Nephron (organoid): ENCODE results near the gene NPAS4.

ENCODE experiments used
- H3K27ac Mint-ChIP-seq, 3 experiments: 2 replicates each; pipeline ENCODE4 v1.8.0; 2020; ENCODE audit warnings: mixed read lengths in 3 of 3, mild to moderate bottlenecking in 2 of 3, moderate library complexity in 1 of 3
- H3K27me3 Mint-ChIP-seq: 2 replicates; pipeline ENCODE4 v1.8.0; 2021; ENCODE audit warnings: low read depth, mild to moderate bottlenecking, moderate library complexity, mixed read lengths
- H3K36me3 Mint-ChIP-seq: 2 replicates; pipeline ENCODE4 v1.8.0; 2020; ENCODE audit warnings: low read depth, mixed read lengths
- H3K4me1 Mint-ChIP-seq: 2 replicates; pipeline ENCODE4 v1.8.0; 2020; ENCODE audit warnings: mixed read lengths
- H3K4me3 Mint-ChIP-seq, 3 experiments: 2 replicates each; pipeline ENCODE4 v1.8.0; 2020; ENCODE audit warnings: mild to moderate bottlenecking in 3 of 3, mixed read lengths in 3 of 3, moderate library complexity in 2 of 3
- H3K9me3 Mint-ChIP-seq: 2 replicates; pipeline ENCODE4 v1.8.0; 2020; ENCODE audit warnings: mixed read lengths
- TF ChIP-seq, protein P1 (sequence below), 3 experiments: fragments of 200-600 bp; sonication (generic); IDR thresholded peaks; one replicate each; pipeline ENCODE4 v1.5.0; 2021; ENCODE audit warnings: antibody characterized with exemption in 3 of 3; ENCODE audit not compliant: unreplicated experiment in 3 of 3

Gene NPAS4

DNA sequence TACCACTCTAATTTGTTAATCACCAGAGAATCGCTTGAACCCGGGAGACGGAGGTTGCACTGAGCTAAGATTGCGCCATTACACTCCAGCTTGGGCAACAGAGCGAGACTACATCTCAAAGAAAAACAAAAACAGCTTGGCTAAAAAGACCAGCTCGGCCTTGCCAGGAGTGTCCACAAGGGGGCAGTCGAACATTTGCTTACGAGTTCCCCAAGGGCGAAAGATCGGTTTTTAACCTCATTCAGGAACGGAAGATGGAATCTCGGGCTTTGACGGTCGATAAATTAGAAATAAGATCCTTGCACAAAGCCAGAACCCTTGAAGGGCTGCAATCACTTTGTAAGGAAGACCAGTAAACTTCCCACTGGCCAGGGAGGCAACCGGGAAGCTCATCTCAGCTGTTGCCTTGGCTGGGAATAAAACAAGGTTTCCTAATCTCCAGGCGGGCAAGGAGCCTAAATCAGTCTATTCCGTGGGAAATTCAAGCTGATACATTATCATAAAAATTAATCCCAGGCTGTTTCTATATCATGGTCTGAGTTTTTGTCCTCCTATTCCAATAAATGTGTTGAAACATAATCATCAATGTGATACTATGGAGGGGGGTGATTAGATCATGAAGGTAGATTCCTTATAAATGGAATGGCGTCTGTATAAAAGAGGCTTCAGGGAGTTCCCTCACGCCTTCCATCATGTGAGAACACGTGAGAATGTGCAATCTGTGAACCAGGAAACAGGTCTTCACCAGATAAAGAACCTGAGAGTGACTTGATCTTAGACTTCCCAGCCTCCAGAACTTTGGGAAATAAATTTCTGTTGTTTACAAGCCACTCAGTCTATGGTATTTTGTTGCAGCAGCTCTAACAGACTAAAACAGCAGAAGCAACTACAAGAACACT lies 34.4 kb upstream of the NPAS4 start:
- Mint-ChIP-seq H3K27ac (no peak overlapping the region), H3K4me1 (peaks cover 7% of the 10 kb centered on the region), H3K4me3 (peak overlapping the region; percentile 5 to 35 (median 21)), H3K36me3 (no peaks in the 10 kb centered on the region), H3K9me3 (no peaks in the 10 kb centered on the region), H3K27me3 (peaks cover 20% of the 10 kb centered on the region)
- TF ChIP-seq, protein P1, sequence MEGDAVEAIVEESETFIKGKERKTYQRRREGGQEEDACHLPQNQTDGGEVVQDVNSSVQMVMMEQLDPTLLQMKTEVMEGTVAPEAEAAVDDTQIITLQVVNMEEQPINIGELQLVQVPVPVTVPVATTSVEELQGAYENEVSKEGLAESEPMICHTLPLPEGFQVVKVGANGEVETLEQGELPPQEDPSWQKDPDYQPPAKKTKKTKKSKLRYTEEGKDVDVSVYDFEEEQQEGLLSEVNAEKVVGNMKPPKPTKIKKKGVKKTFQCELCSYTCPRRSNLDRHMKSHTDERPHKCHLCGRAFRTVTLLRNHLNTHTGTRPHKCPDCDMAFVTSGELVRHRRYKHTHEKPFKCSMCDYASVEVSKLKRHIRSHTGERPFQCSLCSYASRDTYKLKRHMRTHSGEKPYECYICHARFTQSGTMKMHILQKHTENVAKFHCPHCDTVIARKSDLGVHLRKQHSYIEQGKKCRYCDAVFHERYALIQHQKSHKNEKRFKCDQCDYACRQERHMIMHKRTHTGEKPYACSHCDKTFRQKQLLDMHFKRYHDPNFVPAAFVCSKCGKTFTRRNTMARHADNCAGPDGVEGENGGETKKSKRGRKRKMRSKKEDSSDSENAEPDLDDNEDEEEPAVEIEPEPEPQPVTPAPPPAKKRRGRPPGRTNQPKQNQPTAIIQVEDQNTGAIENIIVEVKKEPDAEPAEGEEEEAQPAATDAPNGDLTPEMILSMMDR (IDR thresholded peaks at IDR 0.05; ENCODE audit: unreplicated experiment in 3 of 3) = peak; percentile 91 to 94 (median 93)

GRCh38 chr11:66388780-66389386 lies 32.0 kb upstream of the NPAS4 start:
- Mint-ChIP-seq H3K9me3 (peaks cover under 1% of the 10 kb centered on the region), H3K27ac (no peak overlapping the region), H3K4me3 (no peak overlapping the region), H3K4me1 (peaks cover 7% of the 10 kb centered on the region), H3K36me3 (no peaks in the 10 kb centered on the region), H3K27me3 (peaks cover 31% of the 10 kb centered on the region)
- TF ChIP-seq, protein P1 (IDR thresholded peaks at IDR 0.05; ENCODE audit: unreplicated experiment in 3 of 3) = peak; percentile 35 to 60 (median 41)

- no peak overlapping the region for H3K4me3 Mint-ChIP-seq
- H3K27me3 Mint-ChIP-seq = peaks cover 33% of the 10 kb centered on the region
- H3K9me3 Mint-ChIP-seq = peaks cover 4% of the 10 kb centered on the region
- no peak overlapping the region for H3K27ac Mint-ChIP-seq
- H3K36me3 Mint-ChIP-seq = no peaks in the 10 kb centered on the region
- TF ChIP-seq, protein P1 (IDR thresholded peaks at IDR 0.05; ENCODE audit: unreplicated experiment in 3 of 3) = no peak
- H3K4me1 Mint-ChIP-seq = peaks cover 2% of the 10 kb centered on the region
These were observed 29.5 kb upstream of the NPAS4 start for GRCh38 chr11:66391322-66391721.

DNA sequence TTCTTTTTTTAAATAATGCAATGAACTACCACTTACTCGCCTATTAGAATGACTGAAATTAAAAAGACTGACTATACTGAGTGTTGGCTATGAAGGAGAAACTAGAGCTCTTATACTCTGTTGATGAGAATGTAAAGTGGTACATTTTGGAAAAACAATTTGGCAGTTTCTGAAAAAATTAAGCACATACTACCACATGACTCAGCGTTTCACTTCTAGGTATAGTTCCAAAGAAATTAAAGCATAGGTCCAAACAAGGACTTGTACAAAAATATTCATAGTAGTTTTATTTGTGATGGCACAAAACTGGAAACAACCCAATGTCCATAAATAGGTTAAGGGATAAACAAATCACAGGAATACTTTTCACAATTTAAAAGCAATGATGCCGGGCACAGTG lies 26.9 kb upstream of the NPAS4 start:
- Mint-ChIP-seq H3K4me3 (no peak overlapping the region), H3K36me3 (no peaks in the 10 kb centered on the region), H3K4me1 (no peaks in the 10 kb centered on the region), H3K27ac (no peak overlapping the region), H3K27me3 (peaks cover 29% of the 10 kb centered on the region), H3K9me3 (peaks cover 4% of the 10 kb centered on the region)
- TF ChIP-seq, protein P1 (IDR thresholded peaks at IDR 0.05; ENCODE audit: unreplicated experiment in 3 of 3) = no peak

DNA sequence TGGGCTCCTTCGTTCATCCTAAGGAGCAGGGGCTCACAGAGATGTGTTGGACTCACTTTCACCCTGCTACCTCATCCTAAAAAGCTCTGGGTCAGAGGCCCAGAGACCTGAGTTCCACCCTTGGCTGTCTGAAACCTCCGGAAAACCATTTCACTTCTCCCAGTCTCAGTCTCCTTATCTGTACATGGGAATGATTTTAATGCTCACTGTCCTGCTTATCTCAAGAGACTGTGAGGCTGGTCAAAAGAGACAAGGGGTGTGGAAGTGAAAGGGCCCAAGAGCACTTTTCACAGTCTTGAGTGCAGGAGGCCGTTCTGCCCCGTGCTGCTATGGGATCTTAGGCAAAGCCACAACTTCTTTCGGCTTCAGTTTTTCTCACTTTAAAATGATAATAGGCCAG lies 13.2 kb upstream of the NPAS4 start:
- Mint-ChIP-seq H3K4me3 (peak overlapping the region in 1 of 3 experiments; percentile 14), H3K36me3 (no peaks in the 10 kb centered on the region), H3K9me3 (no peaks in the 10 kb centered on the region), H3K27me3 (peaks cover 64% of the 10 kb centered on the region), H3K27ac (no peak overlapping the region), H3K4me1 (no peaks in the 10 kb centered on the region)
- TF ChIP-seq, protein P1 (IDR thresholded peaks at IDR 0.05; ENCODE audit: unreplicated experiment in 3 of 3) = no peak
